Fibroblast of skin of right quadriceps (primary cell): ENCODE data around the gene PHF19.

Experiments used
- DNase-seq: peaks from one replicate; pipeline ENCODE4 v3.0.0-alpha.2; 2013

Gene PHF19

GRCh38 chr9:120891245-120891883, 14.4 kb upstream of the PHF19 start:
- no peak for DNase-seq

GRCh38 chr9:120890320-120891244, 13.6 kb upstream of the PHF19 start:
- no peak for DNase-seq

GRCh38 chr9:120889606-120890271, 12.8 kb upstream of the PHF19 start:
- no peak for DNase-seq

DNA sequence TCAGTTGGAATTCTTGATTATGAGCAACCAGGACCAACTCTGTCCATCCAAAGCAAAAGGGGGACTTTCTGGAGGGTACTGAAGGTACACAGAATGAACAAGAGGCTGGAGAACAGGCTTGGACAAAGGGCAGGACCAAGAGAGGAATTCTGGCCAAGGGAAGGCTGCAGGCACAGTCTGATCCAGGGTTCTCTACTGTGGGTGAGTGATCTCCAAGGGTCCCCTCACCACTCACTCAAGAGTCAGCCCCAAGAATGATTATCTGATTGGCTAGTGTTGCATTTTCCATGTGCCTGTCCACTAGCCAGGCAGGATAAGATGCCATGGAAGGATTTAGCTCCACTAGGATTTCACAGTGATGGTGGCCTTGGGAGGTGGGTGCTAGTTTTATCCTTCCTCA, 11.6 kb upstream of the PHF19 start:
- no peak for DNase-seq

DNA sequence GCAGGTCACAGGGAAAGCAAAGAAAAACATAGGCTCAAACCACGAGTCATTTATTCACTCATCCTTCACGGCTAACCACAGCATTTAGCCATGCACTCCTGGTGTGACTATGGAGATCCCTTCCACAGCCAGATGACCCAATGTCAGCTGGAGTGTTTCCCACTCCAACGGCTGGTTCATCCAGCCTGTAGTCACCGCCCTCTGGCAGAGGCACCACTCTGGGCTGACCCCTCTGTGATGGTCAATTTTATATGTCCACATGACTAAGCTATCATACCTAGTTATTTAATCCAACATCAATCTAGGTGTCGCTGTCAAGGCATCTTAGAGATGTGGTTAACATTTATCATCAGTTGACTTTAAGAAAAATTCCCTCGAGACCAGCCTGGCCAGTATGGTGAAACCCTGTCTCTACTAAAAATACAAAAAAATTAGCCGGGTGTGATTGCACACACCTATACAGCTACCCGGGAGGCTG, 9.5 kb upstream of the PHF19 start:
- DNase-seq: peak; percentile 48

- DNase-seq: no peak
Measured at GRCh38 chr9:120885958-120886357, 9.0 kb upstream of the PHF19 start.

DNA sequence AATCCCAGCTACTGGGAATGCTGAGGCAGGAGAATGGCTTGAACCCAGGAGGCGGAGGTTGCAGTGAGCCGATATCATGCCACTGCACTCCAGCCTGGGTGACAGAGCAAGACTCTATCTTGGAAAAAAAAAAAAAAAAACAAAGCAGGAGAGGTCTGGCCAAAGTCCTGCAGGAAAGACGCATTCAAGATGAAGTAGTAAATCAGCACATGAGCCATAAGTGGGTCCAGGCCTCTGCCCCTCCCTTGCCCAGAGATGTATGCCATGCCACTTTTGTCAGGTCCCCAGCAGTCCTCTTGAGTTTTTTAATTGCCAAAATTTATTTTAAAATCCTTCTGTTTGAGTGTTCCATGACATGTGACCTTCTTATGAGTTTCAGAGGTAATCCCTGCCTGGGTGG, 8.5 kb upstream of the PHF19 start:
- DNase-seq: no peak

- no peak for DNase-seq
Measured at GRCh38 chr9:120883608-120883996, 6.6 kb upstream of the PHF19 start.

- no peak for DNase-seq
Measured at GRCh38 chr9:120882935-120883607, 6.1 kb upstream of the PHF19 start.

- no peak for DNase-seq
Measured at GRCh38 chr9:120879446-120879845, 2.5 kb upstream of the PHF19 start.

GRCh38 chr9:120878188-120879130, 1.5 kb upstream of the PHF19 start:
- no peak for DNase-seq

GRCh38 chr9:120877276-120878034, 467 bp upstream of the PHF19 start:
- DNase-seq: peak; percentile 68

GRCh38 chr9:120875954-120876841, 790 bp downstream of the PHF19 start:
- peak; percentile 93 for DNase-seq

- no peak for DNase-seq
Measured at GRCh38 chr9:120875643-120875953, 1.4 kb downstream of the PHF19 start.

DNA sequence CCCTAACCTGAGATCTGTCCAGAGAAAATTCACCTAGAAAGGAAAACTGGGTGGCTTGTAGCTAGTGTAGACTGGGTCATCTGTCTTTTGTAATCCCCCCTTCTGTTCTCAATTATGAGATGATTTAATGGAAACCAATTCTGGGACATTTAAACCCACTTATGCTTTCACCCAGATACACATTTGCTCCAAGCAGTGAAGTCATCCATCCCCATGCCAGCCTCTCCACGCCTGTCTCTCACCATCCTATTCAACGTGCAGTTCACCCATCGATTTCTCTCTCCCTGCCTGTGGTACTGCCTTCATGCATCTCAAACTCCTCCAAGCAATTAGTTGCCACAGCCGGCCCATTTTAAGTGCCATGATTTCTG, 1.8 kb downstream of the PHF19 start:
- DNase-seq: no peak

GRCh38 chr9:120874226-120875194, 2.5 kb downstream of the PHF19 start:
- no peak for DNase-seq

DNA sequence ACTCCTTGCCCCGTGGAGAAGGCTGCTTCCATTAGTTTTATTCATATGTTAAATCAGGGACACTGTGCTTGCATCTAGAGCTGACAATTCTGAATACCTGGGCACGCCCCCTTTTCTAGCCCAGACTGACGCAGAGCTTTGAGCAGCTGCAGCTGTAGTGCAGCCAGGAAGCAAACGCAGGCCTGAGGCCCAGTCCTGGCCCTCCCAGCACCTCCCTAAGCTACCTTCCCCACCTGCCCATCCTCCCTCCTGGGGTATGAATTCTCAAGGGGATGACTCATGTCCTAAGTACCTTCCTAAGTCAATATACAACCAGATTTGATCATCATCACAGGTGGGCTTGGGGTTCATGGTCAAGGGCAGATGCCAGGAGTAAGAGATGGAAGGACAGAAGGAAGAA, 3.5 kb downstream of the PHF19 start:
- DNase-seq: no peak

- no peak for DNase-seq
Measured at GRCh38 chr9:120872791-120873502, 4.0 kb downstream of the PHF19 start.
